Epithelial cell of esophagus (primary cell): Measurements from ENCODE around the gene PRR14.

Experiments
- DNase-seq: peaks from one replicate; pipeline ENCODE4 v3.0.0; 2010; ENCODE audit warnings: low read depth
- H3K4me3 ChIP-seq: 2 replicates; pipeline ENCODE4 v1.5.1; 2011; ENCODE audit warnings: mild to moderate bottlenecking, low read length, control low read depth
- CTCF ChIP-seq: IDR thresholded peaks from 2 replicates; pipeline ENCODE4 v1.5.1; 2011; ENCODE audit warnings: low read depth, mild to moderate bottlenecking, low read length, control low read depth, inconsistent platforms; ENCODE audit not compliant: insufficient read depth; ENCODE audit errors: missing control alignments

The PRR14 gene

GRCh38 chr16:30675143-30675542 lies 24.4 kb downstream of the PRR14 start:
- no peak overlapping the region for H3K4me3 ChIP-seq
- no peak for TF ChIP-seq CTCF
- DNase-seq = no peak

- no peak for DNase-seq
- no peak for TF ChIP-seq CTCF
- H3K4me3 ChIP-seq = no peak overlapping the region
Observed at GRCh38 chr16:30677931-30678585, 27.3 kb downstream of the PRR14 start.

- TF ChIP-seq CTCF = no peak
- no peak for DNase-seq
Observed at GRCh38 chr16:30678586-30678970, 27.8 kb downstream of the PRR14 start.

GRCh38 chr16:30680326-30680725 lies 29.6 kb downstream of the PRR14 start:
- DNase-seq = no peak
- no peak for TF ChIP-seq CTCF
- H3K4me3 ChIP-seq = no peak overlapping the region

More at GRCh38 chr16:30678586-30678970, 27.8 kb downstream of the PRR14 start:
- H3K4me3 ChIP-seq = no peak overlapping the region

GRCh38 chr16:30688701-30689100 lies 37.9 kb downstream of the PRR14 start:
- no peak for DNase-seq
- H3K4me3 ChIP-seq = no peak overlapping the region
- TF ChIP-seq CTCF = no peak

GRCh38 chr16:30691907-30692306 lies 41.1 kb downstream of the PRR14 start:
- H3K4me3 ChIP-seq = no peak overlapping the region
- TF ChIP-seq CTCF = no peak
- no peak for DNase-seq

- H3K4me3 ChIP-seq = no peak overlapping the region
- TF ChIP-seq CTCF = no peak
- DNase-seq = no peak
Observed at GRCh38 chr16:30692396-30693064, 41.8 kb downstream of the PRR14 start.
